Parathyroid adenoma (tissue), 2 donors: ENCODE measurements around the gene NOBOX.

Experiments used
- H2AFZ ChIP-seq: fragments of 300-600 bp; sonication (generic); one replicate; pipeline ENCODE4 v1.7.0; 2017; ENCODE audit warnings: antibody characterized with exemption, mild to moderate bottlenecking
- H3K27ac ChIP-seq: fragments of 300-600 bp; sonication (generic); one replicate; pipeline ENCODE4 v1.7.0; 2017
- H3K27me3 ChIP-seq: fragments of 300-600 bp; sonication (generic); one replicate; pipeline ENCODE4 v1.7.0; 2017; ENCODE audit warnings: low read length; ENCODE audit not compliant: control insufficient read depth, insufficient read depth
- H3K36me3 ChIP-seq: fragments of 300-600 bp; sonication (generic); one replicate; pipeline ENCODE4 v1.7.0; 2017; ENCODE audit warnings: low read length; ENCODE audit not compliant: control insufficient read depth, insufficient read depth
- H3K4me1 ChIP-seq: fragments of 300-600 bp; sonication (generic); one replicate; pipeline ENCODE4 v1.7.0; 2017; ENCODE audit warnings: control low read depth
- H3K4me2 ChIP-seq: fragments of 300-600 bp; sonication (generic); one replicate; pipeline ENCODE4 v1.7.0; 2017; ENCODE audit warnings: low read length
- H3K4me3 ChIP-seq: fragments of 300-600 bp; sonication (generic); one replicate; pipeline ENCODE4 v1.7.0; 2017; ENCODE audit warnings: low read depth, low read length
- H3K79me2 ChIP-seq: fragments of 300-600 bp; sonication (generic); one replicate; pipeline ENCODE4 v1.7.0; 2017; ENCODE audit warnings: control low read depth
- H3K9ac ChIP-seq: fragments of 300-600 bp; sonication (generic); one replicate; pipeline ENCODE4 v1.7.0; 2017; ENCODE audit warnings: mild to moderate bottlenecking
- H3K9me3 ChIP-seq: fragments of 300-600 bp; sonication (generic); one replicate; pipeline ENCODE4 v1.7.0; 2017; ENCODE audit warnings: low read length; ENCODE audit not compliant: control insufficient read depth
- TF ChIP-seq, protein P1 (sequence below): fragments of 300-600 bp; sonication (generic); IDR thresholded peaks from one replicate; pipeline ENCODE4 v1.7.0; 2017; ENCODE audit warnings: antibody characterized with exemption, mild to moderate bottlenecking
- donor health status: primary hyperparathyroidism.

Gene NOBOX

DNA sequence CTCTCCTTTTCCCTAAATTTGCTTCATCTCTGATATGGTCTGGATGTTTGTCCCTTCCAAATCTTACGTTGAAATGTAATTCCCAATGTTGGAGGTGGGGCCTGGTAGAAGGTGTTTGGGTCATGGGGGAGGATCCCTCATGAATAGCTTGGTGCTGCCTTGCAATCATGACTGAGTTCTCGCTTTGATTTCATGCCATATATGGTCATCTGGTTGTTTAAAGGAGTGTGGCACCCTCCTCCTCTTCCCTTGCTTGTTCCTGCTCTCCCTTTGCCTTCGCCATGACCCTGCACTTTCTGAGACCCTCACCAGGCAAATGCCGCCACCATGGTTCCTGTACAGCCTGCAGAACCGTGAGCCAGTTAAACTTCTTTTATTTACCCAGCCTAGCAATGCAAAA lies 14.5 kb downstream of the NOBOX start:
- Histone ChIP-seq H3K27me3 (no peaks in the 10 kb centered on the region), H3K9me3 (no peaks in the 10 kb centered on the region), H2AFZ (no peak overlapping the region), H3K36me3 (no peaks in the 10 kb centered on the region), H3K4me1 (no peaks in the 10 kb centered on the region), H3K4me2 (no peak overlapping the region), H3K27ac (no peak overlapping the region), H3K4me3 (no peak overlapping the region), H3K79me2 (no peaks in the 10 kb centered on the region), H3K9ac (no peak overlapping the region)
- TF ChIP-seq, protein P1, sequence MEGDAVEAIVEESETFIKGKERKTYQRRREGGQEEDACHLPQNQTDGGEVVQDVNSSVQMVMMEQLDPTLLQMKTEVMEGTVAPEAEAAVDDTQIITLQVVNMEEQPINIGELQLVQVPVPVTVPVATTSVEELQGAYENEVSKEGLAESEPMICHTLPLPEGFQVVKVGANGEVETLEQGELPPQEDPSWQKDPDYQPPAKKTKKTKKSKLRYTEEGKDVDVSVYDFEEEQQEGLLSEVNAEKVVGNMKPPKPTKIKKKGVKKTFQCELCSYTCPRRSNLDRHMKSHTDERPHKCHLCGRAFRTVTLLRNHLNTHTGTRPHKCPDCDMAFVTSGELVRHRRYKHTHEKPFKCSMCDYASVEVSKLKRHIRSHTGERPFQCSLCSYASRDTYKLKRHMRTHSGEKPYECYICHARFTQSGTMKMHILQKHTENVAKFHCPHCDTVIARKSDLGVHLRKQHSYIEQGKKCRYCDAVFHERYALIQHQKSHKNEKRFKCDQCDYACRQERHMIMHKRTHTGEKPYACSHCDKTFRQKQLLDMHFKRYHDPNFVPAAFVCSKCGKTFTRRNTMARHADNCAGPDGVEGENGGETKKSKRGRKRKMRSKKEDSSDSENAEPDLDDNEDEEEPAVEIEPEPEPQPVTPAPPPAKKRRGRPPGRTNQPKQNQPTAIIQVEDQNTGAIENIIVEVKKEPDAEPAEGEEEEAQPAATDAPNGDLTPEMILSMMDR, result no peak

DNA sequence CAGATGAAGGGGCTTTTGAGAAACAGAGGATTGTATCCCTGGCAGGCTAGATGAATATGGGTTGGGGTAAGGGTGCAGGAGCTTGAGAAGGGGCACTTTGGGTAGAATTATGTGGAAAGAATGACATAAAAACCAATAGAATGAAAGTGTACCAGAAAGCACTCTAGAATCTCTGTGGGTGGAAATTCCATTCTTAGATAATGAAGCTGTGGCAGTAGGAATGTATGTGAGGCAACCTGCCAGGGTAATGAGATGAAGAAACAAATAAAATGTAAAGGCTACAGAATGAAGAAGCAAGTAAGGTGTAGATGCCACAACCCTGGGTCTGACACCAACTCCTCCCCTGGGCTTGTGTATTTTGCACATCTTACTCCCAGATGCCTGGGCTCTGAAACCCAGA lies 16.8 kb downstream of the NOBOX start:
- H3K4me1 ChIP-seq, result no peaks in the 10 kb centered on the region
- no peaks in the 10 kb centered on the region for H3K79me2 ChIP-seq
- no peaks in the 10 kb centered on the region for H3K9me3 ChIP-seq
- H3K9ac ChIP-seq, result no peak overlapping the region
- TF ChIP-seq, protein P1, result no peak
- no peak overlapping the region for H3K4me2 ChIP-seq
- H3K4me3 ChIP-seq, result no peak overlapping the region
- no peaks in the 10 kb centered on the region for H3K36me3 ChIP-seq
- H3K27me3 ChIP-seq, result no peaks in the 10 kb centered on the region
- no peak overlapping the region for H3K27ac ChIP-seq
- no peak overlapping the region for H2AFZ ChIP-seq

DNA sequence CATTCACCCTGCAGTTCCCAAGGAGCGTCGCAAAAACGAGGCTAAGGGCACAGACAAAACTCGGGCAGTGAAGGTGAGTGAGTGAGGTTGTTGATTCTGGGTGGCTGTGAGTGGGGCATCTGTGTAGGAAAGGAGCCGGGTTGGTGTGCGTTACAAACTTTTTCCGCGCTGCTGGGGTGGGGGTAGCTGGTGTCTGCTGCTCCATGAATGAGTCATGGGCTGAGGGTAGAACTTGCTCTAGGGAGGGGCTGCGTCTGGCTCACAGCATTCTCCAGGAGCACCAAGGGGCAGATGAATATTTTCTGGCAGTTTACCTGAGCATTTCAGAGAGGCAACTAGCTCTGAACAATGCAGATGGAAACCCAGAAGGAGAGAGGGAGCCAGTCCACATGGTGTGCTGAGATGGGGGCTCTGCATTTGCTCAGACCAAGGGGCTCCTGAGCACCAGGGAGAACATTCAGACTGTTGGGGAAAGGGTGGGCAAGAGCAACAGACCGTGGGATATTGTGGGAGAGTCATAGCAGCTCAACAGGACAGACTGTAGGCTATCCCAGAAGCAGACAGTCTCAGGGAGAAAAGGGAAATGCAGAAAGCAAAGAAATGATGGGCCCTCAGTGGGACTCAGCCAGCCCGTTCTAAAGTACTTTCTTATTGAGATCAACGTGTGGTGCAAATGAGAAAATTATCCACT lies 18.8 kb downstream of the NOBOX start:
- Histone ChIP-seq H3K4me1 (no peaks in the 10 kb centered on the region), H2AFZ (no peak overlapping the region), H3K9ac (no peak overlapping the region), H3K4me2 (no peak overlapping the region), H3K36me3 (no peaks in the 10 kb centered on the region), H3K27ac (no peak overlapping the region), H3K27me3 (no peaks in the 10 kb centered on the region), H3K79me2 (no peaks in the 10 kb centered on the region), H3K4me3 (no peak overlapping the region), H3K9me3 (no peaks in the 10 kb centered on the region)
- TF ChIP-seq, protein P1, result no peak

DNA sequence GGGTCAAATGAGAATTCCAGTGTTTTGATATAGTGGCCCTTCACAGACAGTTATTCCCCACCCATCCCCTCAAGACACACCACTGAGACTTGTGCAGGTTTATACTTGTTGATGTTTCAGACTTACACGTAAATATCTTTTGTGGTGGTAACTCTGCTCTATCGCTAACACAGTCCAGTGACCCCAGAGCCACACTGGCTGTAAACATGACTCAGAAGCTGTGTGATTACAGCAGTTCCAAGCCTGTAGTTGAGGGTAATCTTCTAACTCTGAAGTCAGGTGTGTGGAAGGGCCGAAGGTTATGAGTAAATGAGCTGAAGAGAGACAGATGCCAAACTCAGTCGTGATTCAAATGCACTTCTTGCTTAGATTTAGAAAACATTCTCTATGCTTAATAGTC lies 19.4 kb downstream of the NOBOX start:
- TF ChIP-seq, protein P1, result no peak
- no peak overlapping the region for H3K9ac ChIP-seq

DNA sequence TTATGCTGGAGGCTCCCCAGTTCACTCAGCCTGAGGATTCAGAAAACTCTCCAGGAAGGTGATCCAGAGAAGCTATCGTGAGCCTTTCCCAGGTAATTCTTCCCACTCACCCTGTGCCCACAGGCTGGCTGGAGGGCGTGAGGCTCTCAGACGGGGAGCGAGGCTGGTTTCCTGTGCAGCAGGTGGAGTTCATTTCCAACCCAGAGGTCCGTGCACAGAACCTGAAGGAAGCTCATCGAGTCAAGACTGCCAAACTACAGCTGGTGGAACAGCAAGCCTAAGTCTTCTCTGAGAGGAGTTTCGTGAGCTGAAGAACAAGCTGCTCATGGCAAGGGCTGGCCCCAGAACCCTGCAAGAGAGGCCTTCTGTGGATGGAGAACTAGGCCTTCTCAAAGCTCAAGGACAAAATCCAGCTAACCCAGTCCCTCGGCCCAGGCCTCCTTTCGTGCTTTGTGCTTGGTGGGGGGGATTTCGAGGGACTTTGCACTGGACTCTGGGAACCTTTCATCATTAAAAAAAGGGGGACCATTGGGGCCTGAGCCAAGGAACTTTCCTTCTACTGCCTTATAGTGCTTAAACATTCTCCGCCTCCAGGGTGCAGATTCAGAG lies 23.6 kb downstream of the NOBOX start:
- Histone ChIP-seq H3K27me3 (no peaks in the 10 kb centered on the region), H3K27ac (no peak overlapping the region), H2AFZ (no peak overlapping the region), H3K4me3 (no peak overlapping the region), H3K4me1 (no peaks in the 10 kb centered on the region), H3K36me3 (no peaks in the 10 kb centered on the region), H3K79me2 (no peaks in the 10 kb centered on the region), H3K9ac (no peak overlapping the region), H3K4me2 (no peak overlapping the region), H3K9me3 (no peaks in the 10 kb centered on the region)
- TF ChIP-seq, protein P1, result no peak

More for the DNA sequence above, 19.4 kb downstream of the NOBOX start:
- Histone ChIP-seq H3K27me3 (no peaks in the 10 kb centered on the region), H3K4me2 (no peak overlapping the region), H3K79me2 (no peaks in the 10 kb centered on the region), H3K4me3 (no peak overlapping the region), H3K27ac (no peak overlapping the region), H3K4me1 (no peaks in the 10 kb centered on the region), H3K9me3 (no peaks in the 10 kb centered on the region), H3K36me3 (no peaks in the 10 kb centered on the region), H2AFZ (no peak overlapping the region)
